GM23248 (cell line): Measurements from ENCODE around the gene USP36.

ENCODE experiments used
- EZH2 ChIP-seq: fragments of 200-600 bp; sonication (generic); IDR thresholded peaks from 2 replicates; pipeline ENCODE4 v1.6.1; 2018; ENCODE audit warnings: antibody characterized with exemption, mild to moderate bottlenecking; ENCODE audit not compliant: insufficient read depth, poor library complexity, severe bottlenecking
- EZH2phosphoT487 ChIP-seq: fragments of 200-600 bp; sonication (generic); IDR thresholded peaks from 2 replicates; pipeline ENCODE4 v1.6.1; 2018; ENCODE audit warnings: antibody characterized with exemption, moderate library complexity, mild to moderate bottlenecking, low read depth; ENCODE audit not compliant: insufficient read depth

GRCh38 chr17:78794399-78794798 lies 46.2 kb downstream of the USP36 start:
- no peak for TF ChIP-seq EZH2phosphoT487
- no peak for TF ChIP-seq EZH2
